K562 (cell line): ENCODE measurements around the gene ANKRD16. TPM values are rescaled to one million over a fixed set of nuclear protein-coding genes. Genes with fewer than 3 reads are reported as not detected.

ENCODE experiments used
- ATAC-seq: fragments of 200-7000 bp; cut with Tn5 transposase; 3 replicates; pipeline ENCODE4 v1.9.1; 2020; ENCODE audit warnings: moderate library complexity
- BruUV-seq: library from RNA; stranded (reverse); fragments of 400-500 nt; replicated peaks from 2 replicates; lab custom pipeline; 2021; lab: Mats Ljungman, UMichigan
- CTCF ChIA-PET: fragments of 300-600 bp; formaldehyde crosslinking; extraction: SDS; loops from one replicate; lab custom pipeline; 2021; ENCODE audit warnings: low intra/inter-chr PET ratio; lab: Yijun Ruan, JAX
- POLR2A ChIA-PET: fragments of 300-600, 350-650 bp; sonication (Branson Sonifier 250); formaldehyde crosslinking; extraction: SDS; loops from one replicate; lab custom pipeline; 2021; ENCODE audit warnings: antibody characterized with exemption, inconsistent platforms; lab: Yijun Ruan, JAX
- DNase-seq, 4 experiments: peaks; one replicate each; pipeline versions ENCODE4 v3.0.0 to v3.0.0-alpha.2; 2011 to 2018; ENCODE audit warnings: low spot score in 3 of 4, mixed read lengths in 3 of 4; ENCODE audit errors: extremely low read depth in 1 of 4
- FAIRE-seq: peaks from 2 replicates; lab custom pipeline; 2011; peaks lifted over from hg19 to GRCh38; lab: Jason Lieb, UNC
- H2AFZ ChIP-seq: 2 replicates; pipeline ENCODE4 v1.6.0; 2011; ENCODE audit warnings: low read depth, low read length, control low read depth, inconsistent platforms
- H3K27ac ChIP-seq: fragments of 200-600 bp; 3 replicates; pipeline ENCODE4 v1.8.0; 2011; ENCODE audit warnings: low read depth, mild to moderate bottlenecking, control low read depth, inconsistent platforms, low read length, moderate library complexity, mixed read lengths; ENCODE audit errors: extremely low read depth
- H3K27me3 ChIP-seq, 2 experiments: fragments of 300-600 bp in 1 of 2; 2 replicates in 1 of 2; 3 replicates in 1 of 2; pipeline versions ENCODE4 v1.6.0 to v1.8.0; 2011; ENCODE audit warnings: inconsistent platforms in 2 of 2, low read length in 2 of 2, mild to moderate bottlenecking in 1 of 2, mixed read lengths in 1 of 2, moderate library complexity in 1 of 2; ENCODE audit not compliant: control insufficient read depth in 2 of 2, insufficient read depth in 2 of 2
- H3K36me3 ChIP-seq: fragments of 300-600 bp; 3 replicates; pipeline ENCODE4 v1.8.0; 2011; ENCODE audit warnings: mild to moderate bottlenecking, low read length, inconsistent platforms; ENCODE audit not compliant: control insufficient read depth, insufficient read depth
- H3K4me1 ChIP-seq, 2 experiments: fragments of 200-600 bp in 1 of 2; replicated peaks in 1 of 2; 2 replicates in 1 of 2; 3 replicates in 1 of 2; pipeline versions ENCODE4 v1.5.1 to v1.8.0; 2011; ENCODE audit warnings: inconsistent platforms in 2 of 2, low read length in 2 of 2, mild to moderate bottlenecking in 1 of 2, mixed read lengths in 1 of 2, moderate library complexity in 1 of 2; ENCODE audit not compliant: control insufficient read depth in 2 of 2, insufficient read depth in 2 of 2
- H3K4me2 ChIP-seq: 2 replicates; pipeline ENCODE4 v1.6.1; 2011; ENCODE audit warnings: low read length, control low read depth, inconsistent platforms, mixed read lengths; ENCODE audit not compliant: insufficient read depth
- H3K4me3 ChIP-seq: fragments of 200-600 bp; sonication (generic), shearing (Covaris generic); 2 replicates; pipeline ENCODE4 v1.5.1; 2016; ENCODE audit warnings: control low read depth, inconsistent platforms
- H3K79me2 ChIP-seq: fragments of 200-600 bp; 3 replicates; pipeline ENCODE4 v1.8.0; 2011; ENCODE audit warnings: low read length, inconsistent platforms; ENCODE audit not compliant: control insufficient read depth, insufficient read depth
- H3K9ac ChIP-seq, 2 experiments: 2 replicates each; pipeline versions ENCODE4 v1.6.0 to v1.6.1; 2011; ENCODE audit warnings: low read depth in 2 of 2, low read length in 2 of 2, control low read depth in 1 of 2, inconsistent platforms in 1 of 2, mild to moderate bottlenecking in 1 of 2, mixed read lengths in 1 of 2; ENCODE audit not compliant: insufficient read depth in 1 of 2
- H3K9me1 ChIP-seq: one replicate; pipeline ENCODE4 v1.6.0; 2011; ENCODE audit warnings: inconsistent platforms, mild to moderate bottlenecking, low read length, moderate library complexity; ENCODE audit not compliant: control insufficient read depth, insufficient read depth
- H3K9me3 ChIP-seq: replicated peaks from 2 replicates; pipeline ENCODE4 v1.5.1; 2011; ENCODE audit warnings: low read depth, low read length, inconsistent platforms; ENCODE audit not compliant: control insufficient read depth, insufficient read depth
- H4K20me1 ChIP-seq: replicated peaks from 2 replicates; pipeline ENCODE4 v1.6.1; 2011; ENCODE audit warnings: low read length, inconsistent platforms, mixed read lengths; ENCODE audit not compliant: control insufficient read depth, insufficient read depth
- KLF10 ChIP-seq: fragments of 250-450 bp; sonication (Bioruptor Pico); IDR thresholded peaks from 2 replicates; pipeline ENCODE4 v1.6.1; 2021; ENCODE audit warnings: matching md5 sums
- MTA1 ChIP-seq: fragments of 450-650 bp; IDR thresholded peaks from 2 replicates; pipeline ENCODE4 v1.6.1; 2017; ENCODE audit warnings: borderline replicate concordance
- NCOA1 ChIP-seq: fragments of 450-650 bp; IDR thresholded peaks from 2 replicates; pipeline ENCODE4 v1.6.1; 2016; ENCODE audit warnings: low read depth
- PYGO2 ChIP-seq: fragments of 450-650 bp; IDR thresholded peaks from 2 replicates; pipeline ENCODE4 v1.6.1; 2016; ENCODE audit warnings: mild to moderate bottlenecking, missing genetic modification characterization, moderate library complexity, missing compliant biosample characterization
- SREBF1 ChIP-seq: fragments of 150-350 bp; IDR thresholded peaks from 2 replicates; pipeline ENCODE4 v1.6.1; 2014; ENCODE audit warnings: antibody characterized with exemption, low read depth, low read length, borderline replicate concordance
- WGBS: fragments of 100-300 bp; shearing (Covaris generic); methylation state at CpG from one replicate; pipeline ENCODE4 v1.1.6; 2016; ENCODE audit warnings: low coverage, mixed read lengths; ENCODE audit not compliant: insufficient coverage; ENCODE audit errors: missing lambda C conversion rate; 5-methylcytosine and 5-hydroxymethylcytosine counted together
- in situ Hi-C: fragments of 300-500 bp; cut with MboI; formaldehyde crosslinking; loops from 4 replicates; pipeline ENCODE4 v1.15.0; 2018; ENCODE audit warnings: inconsistent platforms, mixed read lengths
- intact Hi-C: fragments of 100-400 bp; cut with micrococcal nuclease; formaldehyde crosslinking; loops from 2 replicates; pipeline ENCODE4 v1.14.2; 2022
- polyA plus RNA-seq, 8 experiments: library from polyadenylated mRNA; depleted of rRNA in 4 of 8; stranded (reverse) in 5 of 8; unstranded in 3 of 8; fragments of >200 nt; fragmentation: Nextera tagmentation in 2 of 8; fragmentation: Illumina TruSeq in 1 of 8; extraction: Ambion mirVana in 2 of 8; extraction: Trizol in 1 of 8; gene quantifications; 2 replicates each; pipeline versions ENCODE4 v1.2.1 to v1.2.3, GENCODE V29; 2011 to 2014; ENCODE audit warnings: inconsistent platforms in 1 of 8, missing spikeins in 1 of 8
- total RNA-seq, 7 experiments: library from RNA; depleted of rRNA in 6 of 7; stranded (reverse); fragments of >200 nt in 6 of 7; fragmentation: Illumina TruSeq in 2 of 7; extraction: Trizol in 2 of 7; gene quantifications; 2 replicates each; pipeline versions ENCODE4 v1.2.1 to v1.2.3, GENCODE V29; 2011 to 2021; ENCODE audit warnings: low replicate concordance in 1 of 7
- TF ChIP-seq, protein P1 (sequence below): fragments of 450-650 bp; formaldehyde crosslinking; IDR thresholded peaks from 2 replicates; pipeline ENCODE4 v1.4.0; 2020; ENCODE audit warnings: mild to moderate bottlenecking, mixed read lengths
- TF ChIP-seq, protein P2 (sequence below): fragments of 150-350 bp; conservative IDR thresholded peaks from 2 replicates; pipeline ENCODE4 v1.6.1; 2014; ENCODE audit warnings: low read length
- TF ChIP-seq, protein P3 (sequence below): IDR thresholded peaks from 2 replicates; pipeline ENCODE4 v1.6.1; 2011; ENCODE audit warnings: borderline replicate concordance, low read depth, mild to moderate bottlenecking, moderate library complexity, low read length; ENCODE audit not compliant: insufficient read depth, poor library complexity, severe bottlenecking

The ANKRD16 gene
- total and polyA plus RNA-seq, 9 of the 15 experiments (the other 6 are each of a cell fraction or from before 2014, with no cell fraction given), result 1.5 to 16.0 (median 9.5) TPM

DNA sequence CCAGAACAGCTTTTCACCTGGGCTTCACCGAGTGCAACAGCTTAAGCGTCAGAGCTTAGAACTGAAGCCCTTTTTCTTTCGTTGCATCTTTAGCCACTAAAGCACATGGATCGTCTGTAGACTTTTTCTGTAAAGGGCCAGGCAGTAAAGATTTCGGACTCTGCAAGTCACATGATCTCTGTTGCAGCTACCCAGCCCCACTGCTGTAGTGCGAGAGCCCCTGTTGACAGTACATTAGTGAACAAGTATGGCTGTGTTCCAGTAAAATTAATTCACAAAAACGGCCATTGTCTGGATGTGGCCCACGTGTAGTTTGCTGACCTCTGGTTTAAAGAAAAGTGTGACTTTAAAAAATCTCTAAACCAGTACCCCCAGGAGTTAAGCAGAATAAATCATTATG, 39.7 kb upstream of the ANKRD16 start:
- BruUV-seq, result no TSS peak
- Histone ChIP-seq H3K79me2 (peaks cover 4% of the 10 kb centered on the region; the same call in 1 of the 3 replicates), H3K4me3 (no peak overlapping the region), H3K9ac (no peak overlapping the region), H3K27ac (no peak overlapping the region), H3K36me3 (peaks cover 82% of the 10 kb centered on the region), H3K4me1 (peaks cover 11 to 18% of the 10 kb centered on the region in 2 experiments; a peak in 4 of 5 replicates), H3K27me3 (no peaks in the 10 kb centered on the region), H3K9me1 (no peaks in the 10 kb centered on the region), H4K20me1 (no peaks in the 10 kb centered on the region), H2AFZ (no peak overlapping the region), H3K9me3 (no peaks in the 10 kb centered on the region), H3K4me2 (no peak overlapping the region)
- in situ Hi-C loops, result loop anchor here (25.0 kb wide), 1 partner anchor 458 kb away; no protein-coding TSS in a partner anchor
- TF ChIP-seq, protein P1, sequence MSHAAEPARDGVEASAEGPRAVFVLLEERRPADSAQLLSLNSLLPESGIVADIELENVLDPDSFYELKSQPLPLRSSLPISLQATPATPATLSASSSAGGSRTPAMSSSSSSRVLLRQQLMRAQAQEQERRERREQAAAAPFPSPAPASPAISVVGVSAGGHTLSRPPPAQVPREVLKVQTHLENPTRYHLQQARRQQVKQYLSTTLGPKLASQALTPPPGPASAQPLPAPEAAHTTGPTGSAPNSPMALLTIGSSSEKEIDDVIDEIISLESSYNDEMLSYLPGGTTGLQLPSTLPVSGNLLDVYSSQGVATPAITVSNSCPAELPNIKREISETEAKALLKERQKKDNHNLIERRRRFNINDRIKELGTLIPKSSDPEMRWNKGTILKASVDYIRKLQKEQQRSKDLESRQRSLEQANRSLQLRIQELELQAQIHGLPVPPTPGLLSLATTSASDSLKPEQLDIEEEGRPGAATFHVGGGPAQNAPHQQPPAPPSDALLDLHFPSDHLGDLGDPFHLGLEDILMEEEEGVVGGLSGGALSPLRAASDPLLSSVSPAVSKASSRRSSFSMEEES (CRISPR knock-in tag), result peak; percentile 71
- no peak for TF ChIP-seq MTA1
- POLR2A ChIA-PET, result interaction anchor here (0.6 to 1.9 kb wide), 3 partner anchors 9 to 359 kb away, joined by 3 to 5 read pairs (median 3); no protein-coding TSS in a partner anchor
- WGBS, result 56% methylated on average over 8 of the region's 8 CpGs
- no peak for ATAC-seq
- CTCF ChIA-PET, result no interaction called here
- no peak for DNase-seq
- intact Hi-C loops, result no loop called here
- no peak for FAIRE-seq

DNA sequence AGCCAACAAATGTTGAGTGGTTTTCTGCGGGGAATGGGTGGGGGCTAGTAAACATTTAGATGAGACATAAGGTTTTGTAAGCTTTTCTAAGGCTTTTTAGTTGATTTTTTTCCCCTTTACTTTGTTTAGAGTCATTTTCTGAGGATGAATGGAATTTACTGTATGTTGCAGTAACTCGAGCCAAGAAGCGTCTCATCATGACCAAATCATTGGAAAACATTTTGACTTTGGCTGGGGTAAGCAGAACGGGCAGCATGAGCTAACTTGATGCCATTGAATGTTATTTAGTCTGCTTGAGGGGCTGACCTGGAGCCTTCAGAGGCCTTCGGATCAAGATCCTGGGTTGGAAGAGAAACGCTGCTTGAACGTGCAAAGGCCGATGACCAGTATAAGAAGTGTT, 37.6 kb upstream of the ANKRD16 start:
- peaks cover 90% of the 10 kb centered on the region for H3K36me3 ChIP-seq
- ChIA-PET POLR2A (interaction anchor here (1.9 kb wide), 1 partner anchor 11 kb away, joined by 5 read pairs; no protein-coding TSS in a partner anchor), CTCF (no interaction called here)
- no peak overlapping the region for H3K4me2 ChIP-seq
- no peak for DNase-seq
- in situ Hi-C loops (loop anchor here (25.0 kb wide), 1 partner anchor 460 kb away; no protein-coding TSS in a partner anchor), intact Hi-C loops (no loop called here)
- no peaks in the 10 kb centered on the region for H4K20me1 ChIP-seq
- H3K27me3 ChIP-seq, result no peaks in the 10 kb centered on the region
- no peak overlapping the region for H3K4me3 ChIP-seq
- no TSS peak for BruUV-seq
- no peaks in the 10 kb centered on the region for H3K9me1 ChIP-seq
- no peak for FAIRE-seq
- no peak overlapping the region for H2AFZ ChIP-seq
- no peak overlapping the region for H3K9ac ChIP-seq
- H3K27ac ChIP-seq, result no peak overlapping the region
- ATAC-seq, result no peak
- 98% methylated on average over 8 of the region's 8 CpGs for WGBS
- peaks cover 0 to under 1% of the 10 kb centered on the region in 2 experiments; a peak in 2 of 5 replicates for H3K4me1 ChIP-seq
- no peaks in the 10 kb centered on the region for H3K79me2 ChIP-seq
- H3K9me3 ChIP-seq, result no peaks in the 10 kb centered on the region
- TF ChIP-seq, protein P2, sequence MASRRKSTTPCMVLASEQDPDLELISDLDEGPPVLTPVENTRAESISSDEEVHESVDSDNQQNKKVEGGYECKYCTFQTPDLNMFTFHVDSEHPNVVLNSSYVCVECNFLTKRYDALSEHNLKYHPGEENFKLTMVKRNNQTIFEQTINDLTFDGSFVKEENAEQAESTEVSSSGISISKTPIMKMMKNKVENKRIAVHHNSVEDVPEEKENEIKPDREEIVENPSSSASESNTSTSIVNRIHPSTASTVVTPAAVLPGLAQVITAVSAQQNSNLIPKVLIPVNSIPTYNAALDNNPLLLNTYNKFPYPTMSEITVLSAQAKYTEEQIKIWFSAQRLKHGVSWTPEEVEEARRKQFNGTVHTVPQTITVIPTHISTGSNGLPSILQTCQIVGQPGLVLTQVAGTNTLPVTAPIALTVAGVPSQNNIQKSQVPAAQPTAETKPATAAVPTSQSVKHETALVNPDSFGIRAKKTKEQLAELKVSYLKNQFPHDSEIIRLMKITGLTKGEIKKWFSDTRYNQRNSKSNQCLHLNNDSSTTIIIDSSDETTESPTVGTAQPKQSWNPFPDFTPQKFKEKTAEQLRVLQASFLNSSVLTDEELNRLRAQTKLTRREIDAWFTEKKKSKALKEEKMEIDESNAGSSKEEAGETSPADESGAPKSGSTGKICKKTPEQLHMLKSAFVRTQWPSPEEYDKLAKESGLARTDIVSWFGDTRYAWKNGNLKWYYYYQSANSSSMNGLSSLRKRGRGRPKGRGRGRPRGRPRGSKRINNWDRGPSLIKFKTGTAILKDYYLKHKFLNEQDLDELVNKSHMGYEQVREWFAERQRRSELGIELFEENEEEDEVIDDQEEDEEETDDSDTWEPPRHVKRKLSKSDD, result no peak
- TF ChIP-seq PYGO2 (tag), result no peak
- TF ChIP-seq NCOA1, result no peak
- TF ChIP-seq, protein P3, sequence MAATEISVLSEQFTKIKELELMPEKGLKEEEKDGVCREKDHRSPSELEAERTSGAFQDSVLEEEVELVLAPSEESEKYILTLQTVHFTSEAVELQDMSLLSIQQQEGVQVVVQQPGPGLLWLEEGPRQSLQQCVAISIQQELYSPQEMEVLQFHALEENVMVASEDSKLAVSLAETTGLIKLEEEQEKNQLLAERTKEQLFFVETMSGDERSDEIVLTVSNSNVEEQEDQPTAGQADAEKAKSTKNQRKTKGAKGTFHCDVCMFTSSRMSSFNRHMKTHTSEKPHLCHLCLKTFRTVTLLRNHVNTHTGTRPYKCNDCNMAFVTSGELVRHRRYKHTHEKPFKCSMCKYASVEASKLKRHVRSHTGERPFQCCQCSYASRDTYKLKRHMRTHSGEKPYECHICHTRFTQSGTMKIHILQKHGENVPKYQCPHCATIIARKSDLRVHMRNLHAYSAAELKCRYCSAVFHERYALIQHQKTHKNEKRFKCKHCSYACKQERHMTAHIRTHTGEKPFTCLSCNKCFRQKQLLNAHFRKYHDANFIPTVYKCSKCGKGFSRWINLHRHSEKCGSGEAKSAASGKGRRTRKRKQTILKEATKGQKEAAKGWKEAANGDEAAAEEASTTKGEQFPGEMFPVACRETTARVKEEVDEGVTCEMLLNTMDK, result no peak
- no peak for TF ChIP-seq KLF10 (CRISPR knock-in tag)
- no peak for TF ChIP-seq SREBF1
